CD4-positive, alpha-beta memory T cell (primary cell): Measurements from ENCODE around the gene FAM234B. TPM values are rescaled to one million over a fixed set of nuclear protein-coding genes. Genes with fewer than 3 reads are reported as not detected.
"Not testable (repeated sequence)": the region's sequence is repeated elsewhere in the genome, so short reads cannot be mapped to it uniquely, and the experiment has no call there.

ENCODE experiments used
- CTCF ChIA-PET: fragments of 350-600 bp; sonication (Branson Sonifier 250); formaldehyde crosslinking; loops from one replicate; lab custom pipeline; 2021; ENCODE audit warnings: inconsistent platforms; ENCODE audit not compliant: partially characterized antibody; lab: Charles Lee
- POLR2A ChIA-PET: fragments of 350-600 bp; sonication (Branson Sonifier 250); formaldehyde crosslinking; loops from one replicate; lab custom pipeline; 2021; ENCODE audit not compliant: partially characterized antibody; lab: Charles Lee
- DNase-seq, 5 donors: peaks; one replicate each; pipeline versions ENCODE4 v3.0.0 to v3.0.0-alpha.2; 2020 to 2022; ENCODE audit warnings: mixed read lengths in 1 of 5
- H3K27ac ChIP-seq: one replicate; pipeline ENCODE4 v1.7.0; 2013; ENCODE audit warnings: low read depth, low read length
- H3K27me3 ChIP-seq: 2 replicates; pipeline ENCODE4 v1.7.0; 2013; ENCODE audit warnings: mild to moderate bottlenecking, low read length, moderate library complexity; ENCODE audit not compliant: insufficient read depth
- H3K36me3 ChIP-seq: 2 replicates; pipeline ENCODE4 v1.7.0; 2013; ENCODE audit warnings: mild to moderate bottlenecking, low read length, moderate library complexity; ENCODE audit not compliant: insufficient read depth
- H3K4me1 ChIP-seq: 2 replicates; pipeline ENCODE4 v1.7.0; 2013; ENCODE audit warnings: mild to moderate bottlenecking, low read length, moderate library complexity; ENCODE audit not compliant: insufficient read depth
- H3K4me3 ChIP-seq, 2 donors: one replicate each; pipeline ENCODE4 v1.7.0; 2013; ENCODE audit warnings: low read length in 2 of 2, mild to moderate bottlenecking in 1 of 2
- H3K9me3 ChIP-seq, 2 donors: one replicate each; pipeline ENCODE4 v1.7.0; 2013; ENCODE audit warnings: low read length in 2 of 2, control low read depth in 1 of 2; ENCODE audit not compliant: control insufficient read depth in 1 of 2
- H3K27ac Mint-ChIP-seq, 7 donors: one replicate each; pipeline ENCODE4 v1.8.0; 2020 to 2021; ENCODE audit warnings: mixed read lengths in 7 of 7, mild to moderate bottlenecking in 6 of 7, inconsistent platforms in 3 of 7, moderate library complexity in 3 of 7
- H3K27me3 Mint-ChIP-seq, 2 donors: one replicate each; pipeline ENCODE4 v1.8.0; 2020 to 2021; ENCODE audit warnings: mixed read lengths in 2 of 2
- H3K36me3 Mint-ChIP-seq, 2 donors: one replicate each; pipeline ENCODE4 v1.8.0; 2020 to 2021; ENCODE audit warnings: mixed read lengths in 2 of 2, inconsistent platforms in 1 of 2, mild to moderate bottlenecking in 1 of 2
- H3K4me1 Mint-ChIP-seq, 4 donors: one replicate each; pipeline ENCODE4 v1.8.0; 2020 to 2021; ENCODE audit warnings: mixed read lengths in 4 of 4, mild to moderate bottlenecking in 1 of 4
- H3K4me3 Mint-ChIP-seq, 8 donors: one replicate each; pipeline ENCODE4 v1.8.0; 2020 to 2021; ENCODE audit warnings: mixed read lengths in 8 of 8, mild to moderate bottlenecking in 7 of 8, moderate library complexity in 6 of 8, inconsistent platforms in 3 of 8
- H3K9me3 Mint-ChIP-seq, 8 donors: one replicate each; pipeline ENCODE4 v1.8.0; 2020 to 2021; ENCODE audit warnings: mixed read lengths in 8 of 8, mild to moderate bottlenecking in 5 of 8, inconsistent platforms in 3 of 8, moderate library complexity in 1 of 8
- intact Hi-C: fragments of 100-400 bp; cut with micrococcal nuclease; formaldehyde crosslinking; loops from one replicate; pipeline ENCODE4 v1.15.1; 2023
- polyA plus RNA-seq, 2 donors: library from polyadenylated mRNA; unstranded; fragments of 300-500 nt; fragmentation: Illumina TruSeq; gene quantifications; one replicate each; pipeline ENCODE4 v1.2.3, GENCODE V29; 2021
- total RNA-seq, 2 experiments: library from RNA; stranded (reverse); gene quantifications; one replicate each; pipeline ENCODE4 v1.2.3, GENCODE V29; 2021

The FAM234B gene
- total and polyA plus RNA-seq, 4 experiments from 2014 or later: 2.6 to 4.0 (median 3.3) TPM

GRCh38 chr12:13032164-13032563, 12.0 kb upstream of the FAM234B start:
- H3K36me3 Mint-ChIP-seq: no peaks in the 10 kb centered on the region
- CTCF ChIA-PET: interaction anchor here (1.2 kb wide), 1 partner anchor 13 kb away, joined by 3 read pairs; no protein-coding TSS in a partner anchor
- H3K4me1 ChIP-seq: no peaks in the 10 kb centered on the region

GRCh38 chr12:13033476-13033875, 10.7 kb upstream of the FAM234B start:
- no peak overlapping the region for H3K4me3 ChIP-seq
- no peaks in the 10 kb centered on the region for H3K36me3 ChIP-seq
- ChIA-PET CTCF (no interaction called here), POLR2A (no interaction called here)
- no peaks in the 10 kb centered on the region for H3K9me3 Mint-ChIP-seq
- no peaks in the 10 kb centered on the region for H3K4me1 Mint-ChIP-seq
- no peaks in the 10 kb centered on the region for H3K9me3 ChIP-seq
- H3K4me3 Mint-ChIP-seq: no peak overlapping the region
- no peak overlapping the region for H3K27ac Mint-ChIP-seq
- no peaks in the 10 kb centered on the region for H3K27me3 ChIP-seq
- DNase-seq: no peak
- no peaks in the 10 kb centered on the region for H3K36me3 Mint-ChIP-seq
- H3K27me3 Mint-ChIP-seq: peaks cover 3 to 6% of the 10 kb centered on the region in 2 donors
- H3K27ac ChIP-seq: no peak overlapping the region
- intact Hi-C loops: no loop called here
- H3K4me1 ChIP-seq: no peaks in the 10 kb centered on the region

More at GRCh38 chr12:13032164-13032563, 12.0 kb upstream of the FAM234B start:
- intact Hi-C loops: no loop called here
- Histone ChIP-seq H3K27ac (no peak overlapping the region), H3K27me3 (no peaks in the 10 kb centered on the region), H3K4me3 (no peak overlapping the region), H3K9me3 (no peaks in the 10 kb centered on the region), H3K36me3 (no peaks in the 10 kb centered on the region)
- peaks cover 3 to 8% of the 10 kb centered on the region in 2 donors for H3K27me3 Mint-ChIP-seq
- H3K4me1 Mint-ChIP-seq: no peaks in the 10 kb centered on the region
- H3K9me3 Mint-ChIP-seq: no peaks in the 10 kb centered on the region
- no peak overlapping the region for H3K4me3 Mint-ChIP-seq
- POLR2A ChIA-PET: no interaction called here
- DNase-seq: no peak
- no peak overlapping the region for H3K27ac Mint-ChIP-seq

- H3K36me3 Mint-ChIP-seq, H3K9me3 Mint-ChIP-seq, H3K36me3 ChIP-seq, H3K4me1 Mint-ChIP-seq, intact Hi-C loops, H3K9me3 ChIP-seq, CTCF ChIA-PET, H3K4me3 ChIP-seq, H3K27me3 Mint-ChIP-seq, H3K27ac ChIP-seq, POLR2A ChIA-PET, H3K27me3 ChIP-seq, DNase-seq, H3K4me3 Mint-ChIP-seq, H3K4me1 ChIP-seq, H3K27ac Mint-ChIP-seq: not testable (repeated sequence)
Measured at GRCh38 chr12:13035335-13035734, 8.8 kb upstream of the FAM234B start.

GRCh38 chr12:13036881-13037280, 7.3 kb upstream of the FAM234B start:
- intact Hi-C loops: no loop called here
- Mint-ChIP-seq H3K27me3 (peaks cover 0 to 11% of the 10 kb centered on the region in 2 donors), H3K4me1 (no peaks in the 10 kb centered on the region), H3K9me3 (no peaks in the 10 kb centered on the region), H3K36me3 (no peaks in the 10 kb centered on the region), H3K4me3 (no peak overlapping the region), H3K27ac (no peak overlapping the region)
- POLR2A ChIA-PET: no interaction called here
- no peaks in the 10 kb centered on the region for H3K9me3 ChIP-seq
- no peaks in the 10 kb centered on the region for H3K27me3 ChIP-seq
- H3K4me1 ChIP-seq: no peaks in the 10 kb centered on the region
- H3K36me3 ChIP-seq: no peaks in the 10 kb centered on the region
- no peak for DNase-seq
- CTCF ChIA-PET: no interaction called here
- no peak overlapping the region for H3K27ac ChIP-seq
- H3K4me3 ChIP-seq: no peak overlapping the region

- H3K27ac Mint-ChIP-seq: no peak overlapping the region
Measured at GRCh38 chr12:13038491-13039161, 5.6 kb upstream of the FAM234B start.

GRCh38 chr12:13039328-13039956, 4.7 kb upstream of the FAM234B start:
- Histone ChIP-seq H3K27ac (no peak overlapping the region), H3K27me3 (no peaks in the 10 kb centered on the region), H3K36me3 (no peaks in the 10 kb centered on the region), H3K4me3 (no peak overlapping the region), H3K4me1 (peaks cover 4% of the 10 kb centered on the region), H3K9me3 (no peaks in the 10 kb centered on the region)
- Mint-ChIP-seq H3K9me3 (no peaks in the 10 kb centered on the region), H3K4me3 (no peak overlapping the region), H3K27me3 (peaks cover 0 to 16% of the 10 kb centered on the region in 2 donors), H3K4me1 (peaks cover 0 to 3% (median 1%) of the 10 kb centered on the region in 4 donors), H3K27ac (no peak overlapping the region), H3K36me3 (peaks cover 0 to 1% of the 10 kb centered on the region in 2 donors)
- DNase-seq: no peak
- CTCF ChIA-PET: interaction anchor here (1.0 to 1.5 kb wide), 2 partner anchors 172 to 207 kb away, joined by 4 read pairs; no protein-coding TSS in a partner anchor
- POLR2A ChIA-PET: no interaction called here
- intact Hi-C loops: no loop called here

More at GRCh38 chr12:13038491-13039161, 5.6 kb upstream of the FAM234B start:
- Mint-ChIP-seq H3K9me3 (no peaks in the 10 kb centered on the region), H3K4me1 (no peaks in the 10 kb centered on the region), H3K27me3 (peaks cover 0 to 16% of the 10 kb centered on the region in 2 donors), H3K4me3 (no peak overlapping the region), H3K36me3 (no peaks in the 10 kb centered on the region)
- Histone ChIP-seq H3K27me3 (no peaks in the 10 kb centered on the region), H3K36me3 (no peaks in the 10 kb centered on the region), H3K27ac (no peak overlapping the region), H3K9me3 (no peaks in the 10 kb centered on the region), H3K4me3 (no peak overlapping the region), H3K4me1 (no peaks in the 10 kb centered on the region)
- DNase-seq: no peak
- intact Hi-C loops: no loop called here
- CTCF ChIA-PET: interaction anchor here (1.0 kb wide), 1 partner anchor 207 kb away, joined by 4 read pairs; no protein-coding TSS in a partner anchor
- POLR2A ChIA-PET: no interaction called here

GRCh38 chr12:13041224-13041623, 3.0 kb upstream of the FAM234B start:
- POLR2A ChIA-PET: no interaction called here
- no peak overlapping the region for H3K4me3 ChIP-seq
- intact Hi-C loops: no loop called here
- H3K27me3 Mint-ChIP-seq: peaks cover 0 to 14% of the 10 kb centered on the region in 2 donors
- H3K27ac ChIP-seq: no peak overlapping the region
- H3K36me3 ChIP-seq: no peaks in the 10 kb centered on the region
- no peaks in the 10 kb centered on the region for H3K9me3 Mint-ChIP-seq
- DNase-seq: no peak
- H3K27ac Mint-ChIP-seq: no peak overlapping the region
- H3K27me3 ChIP-seq: no peaks in the 10 kb centered on the region
- no peaks in the 10 kb centered on the region for H3K9me3 ChIP-seq
- no peak overlapping the region for H3K4me3 Mint-ChIP-seq
- peaks cover 13% of the 10 kb centered on the region for H3K4me1 ChIP-seq
- H3K4me1 Mint-ChIP-seq: peaks cover 4 to 7% (median 5%) of the 10 kb centered on the region in 4 donors
- H3K36me3 Mint-ChIP-seq: peaks cover 0 to 1% of the 10 kb centered on the region in 2 donors
- CTCF ChIA-PET: interaction anchor here (1.5 kb wide), 1 partner anchor 171 kb away, joined by 4 read pairs; no protein-coding TSS in a partner anchor
